Activated CD8-positive, alpha-beta memory T cell treated with anti-CD3 and anti-CD28 coated beads, Interleukin-2, amount 50 U/mL, for 1 hour (primary cell): Measurements from ENCODE around the gene IL17C.

Experiments used
- DNase-seq: peaks from one replicate; pipeline ENCODE4 v3.0.0-alpha.2; 2020; ENCODE audit errors: extremely low read depth

Gene IL17C

GRCh38 chr16:88645455-88645854 is 7.1 kb downstream of the IL17C start:
- DNase-seq: no peak

- no peak for DNase-seq
These were observed 7.6 kb downstream of the IL17C start for GRCh38 chr16:88645941-88646340.

- no peak for DNase-seq
These were observed 8.1 kb downstream of the IL17C start for GRCh38 chr16:88646345-88647034.

GRCh38 chr16:88647178-88648070 is 9.1 kb downstream of the IL17C start:
- DNase-seq: no peak

GRCh38 chr16:88649195-88649923 is 11.0 kb downstream of the IL17C start:
- DNase-seq: no peak

GRCh38 chr16:88649924-88650748 is 11.8 kb downstream of the IL17C start:
- no peak for DNase-seq

- peak; percentile 42 for DNase-seq
These were observed 12.4 kb downstream of the IL17C start, which contains the start of gene CYBA for GRCh38 chr16:88650749-88651275. TSS of gene CYBA (minus strand) at chr16:88651053. CDS start at chr16:88651013, 40 bp downstream.

GRCh38 chr16:88651276-88651988 is 13.1 kb downstream of the IL17C start:
- DNase-seq: no peak

- DNase-seq: no peak
These were observed 13.8 kb downstream of the IL17C start for GRCh38 chr16:88651989-88652761.

GRCh38 chr16:88652762-88653063 is 14.3 kb downstream of the IL17C start:
- DNase-seq: no peak

- no peak for DNase-seq
These were observed 14.7 kb downstream of the IL17C start for GRCh38 chr16:88653101-88653500.

GRCh38 chr16:88653596-88654362 is 15.4 kb downstream of the IL17C start:
- DNase-seq: no peak

- DNase-seq: no peak
These were observed 16.1 kb downstream of the IL17C start for GRCh38 chr16:88654363-88655052.

GRCh38 chr16:88655053-88655732 is 16.8 kb downstream of the IL17C start:
- DNase-seq: no peak

- DNase-seq: no peak
These were observed 17.4 kb downstream of the IL17C start for GRCh38 chr16:88655733-88656281.

- no peak for DNase-seq
These were observed 18.1 kb downstream of the IL17C start for GRCh38 chr16:88656291-88656980.

- DNase-seq: no peak
These were observed 19.0 kb downstream of the IL17C start for GRCh38 chr16:88657371-88657770.
